Psoas muscle (tissue), 8 donors: Measurements from ENCODE around the gene PDCD11. TPM values are rescaled to one million over a fixed set of nuclear protein-coding genes. Genes with fewer than 3 reads are reported as not detected.

Experiments
- ATAC-seq, 4 donors: fragments of 200-7000 bp; cut with Tn5 transposase; one replicate each; pipeline ENCODE4 v1.9.1; 2020; ENCODE audit warnings: moderate library complexity in 3 of 4, mild to moderate bottlenecking in 2 of 4
- DNase-seq, 2 donors: peaks; one replicate each; pipeline ENCODE4 v3.0.0-alpha.2; 2020
- H3K27ac ChIP-seq: fragments of 200-600 bp; one replicate; pipeline ENCODE4 v1.8.0; 2022
- H3K27me3 ChIP-seq, 3 donors: fragments of 200-600 bp in 1 of 3; one replicate each; pipeline versions ENCODE4 v1.6.1 to v1.8.0; 2013 to 2022; ENCODE audit warnings: low read length in 2 of 3, mild to moderate bottlenecking in 2 of 3, moderate library complexity in 1 of 3; ENCODE audit not compliant: insufficient read depth in 3 of 3
- H3K36me3 ChIP-seq, 2 donors: fragments of 200-600 bp in 1 of 2; one replicate each; pipeline versions ENCODE4 v1.6.1 to v1.8.0; 2013 to 2022; ENCODE audit warnings: low read depth in 1 of 2, mild to moderate bottlenecking in 1 of 2, moderate library complexity in 1 of 2; ENCODE audit not compliant: insufficient read depth in 1 of 2
- H3K4me1 ChIP-seq: fragments of 200-600 bp; one replicate; pipeline ENCODE4 v1.8.0; 2022
- H3K4me3 ChIP-seq: fragments of 200-600 bp; one replicate; pipeline ENCODE4 v1.8.0; 2022; ENCODE audit warnings: mild to moderate bottlenecking
- H3K9me3 ChIP-seq: fragments of 200-600 bp; one replicate; pipeline ENCODE4 v1.8.0; 2022
- CTCF ChIP-seq: fragments of 200-600 bp; IDR thresholded peaks from one replicate; pipeline ENCODE4 v1.8.0; 2022; ENCODE audit warnings: antibody characterized with exemption
- WGBS, 3 donors: extraction: QIAGEN DNeasy Blood & Tissue Kit; methylation state at CpG; one replicate each; pipeline versions ENCODE4 v1.1.6 to v1.1.7; 2013; 5-methylcytosine and 5-hydroxymethylcytosine counted together
- intact Hi-C, 2 donors: fragments of 100-400 bp; cut with DNase I; formaldehyde crosslinking; loops; one replicate each; pipeline versions ENCODE4 v1.11.0 to v1.14.2; 2022
- polyA plus RNA-seq, 3 donors: library from polyadenylated mRNA; stranded (reverse); fragments of 200-250 nt; gene quantifications; one replicate each; pipeline ENCODE4 v1.2.3, GENCODE V29; 2013
- total RNA-seq, 4 donors: library from RNA; stranded (reverse); fragmentation: NEBNext Ultra II Directional in 2 of 4; extraction: Animal tissue kit (Norgen Biotek cat#: 25700) in 2 of 4; gene quantifications; one replicate each; pipeline versions ENCODE4 v1.2.1 to v1.2.4, GENCODE V29; 2021 to 2023
- donor health status: healthy with polysubstance abuse.
- donor health status: DM: no; HTN: no; CAD: no; lungs with moderate emphysema.
- donor health status: Bipolar disorder and iron deficiency.
- donor health status: healthy.
- donor health status: DM: yes; HTN: yes; CAD: no.
- donor health status: DM: no; HTN: no; CAD: no.
- donor health status: DM: no; HTN: no; CAD: no.
- donor health status: DM: yes; HTN: yes; CAD: no.

Gene PDCD11
- total and polyA plus RNA-seq, 7 donors = 13.1 to 34.7 (median 24.1) TPM

GRCh38 chr10:103458720-103459119, 62.3 kb downstream of the PDCD11 start, which contains the start of gene CALHM1:
Gene CALHM1 (minus strand): TSS chr10:103458900. CDS start chr10:103458751, 149 bp downstream.
- no peaks in the 10 kb centered on the region for H3K9me3 ChIP-seq
- 70 to 98% (median 75%) methylated on average over 5 to 9 of the region's 9 CpGs for WGBS, 3 donors
- intact Hi-C loops = no loop called here
- no peaks in the 10 kb centered on the region for H3K36me3 ChIP-seq
- ATAC-seq = no peak
- DNase-seq = no peak
- H3K27me3 ChIP-seq = no peaks in the 10 kb centered on the region
- no peak within 1 kb of the TSS for H3K27ac ChIP-seq
- no peak for TF ChIP-seq CTCF
- H3K4me3 ChIP-seq = no peak within 1 kb of the TSS
- no peaks in the 10 kb centered on the region for H3K4me1 ChIP-seq

GRCh38 chr10:103459615-103460014, 63.2 kb downstream of the PDCD11 start:
- TF ChIP-seq CTCF = no peak

GRCh38 chr10:103463499-103463898, 67.1 kb downstream of the PDCD11 start:
- WGBS, 3 donors = 48 to 53% (median 50%) methylated on average over 4 of the region's 4 CpGs
- ATAC-seq = no peak
- DNase-seq = no peak
- H3K27ac ChIP-seq = no peak overlapping the region
- intact Hi-C loops = no loop called here
- no peak overlapping the region for H3K4me3 ChIP-seq
- TF ChIP-seq CTCF = no peak
- no peaks in the 10 kb centered on the region for H3K36me3 ChIP-seq
- H3K4me1 ChIP-seq = no peaks in the 10 kb centered on the region
- H3K9me3 ChIP-seq = no peaks in the 10 kb centered on the region
- no peaks in the 10 kb centered on the region for H3K27me3 ChIP-seq

More at GRCh38 chr10:103459615-103460014, 63.2 kb downstream of the PDCD11 start:
- WGBS, 3 donors = 57 to 71% (median 70%) methylated on average over 3 to 4 of the region's 4 CpGs
- DNase-seq (peak in 1 of 2 donors; percentile 34), ATAC-seq (no peak)
- intact Hi-C loops = no loop called here
- no peak overlapping the region for H3K4me3 ChIP-seq
- no peaks in the 10 kb centered on the region for H3K4me1 ChIP-seq
- no peaks in the 10 kb centered on the region for H3K27me3 ChIP-seq
- H3K36me3 ChIP-seq = no peaks in the 10 kb centered on the region
- no peak overlapping the region for H3K27ac ChIP-seq
- no peaks in the 10 kb centered on the region for H3K9me3 ChIP-seq

GRCh38 chr10:103465411-103466179, 69.2 kb downstream of the PDCD11 start:
- 78 to 92% (median 84%) methylated on average over 14 of the region's 14 CpGs for WGBS, 3 donors
- Histone ChIP-seq H3K27ac (no peak overlapping the region), H3K27me3 (no peaks in the 10 kb centered on the region), H3K4me1 (no peaks in the 10 kb centered on the region), H3K4me3 (no peak overlapping the region), H3K36me3 (no peaks in the 10 kb centered on the region), H3K9me3 (no peaks in the 10 kb centered on the region)
- no peak for TF ChIP-seq CTCF
- ATAC-seq (no peak), DNase-seq (peak in 1 of 2 donors; percentile 38)
- intact Hi-C loops = no loop called here
